HEK293T (cell line): ENCODE data around the gene POU6F1.

ENCODE experiments used
- ARNT ChIP-seq: fragments of 450-650 bp; IDR thresholded peaks from 2 replicates; pipeline ENCODE4 v1.6.1; 2017; ENCODE audit warnings: mild to moderate bottlenecking
- CTBP1 ChIP-seq: fragments of 450-650 bp; IDR thresholded peaks from 2 replicates; pipeline ENCODE4 v1.6.1; 2016; ENCODE audit warnings: borderline replicate concordance
- ELF4 ChIP-seq: fragments of 450-650 bp; IDR thresholded peaks from 2 replicates; pipeline ENCODE4 v1.6.1; 2017; ENCODE audit warnings: antibody characterized with exemption
- FOXA1 ChIP-seq: fragments of 450-650 bp; IDR thresholded peaks from 2 replicates; pipeline ENCODE4 v1.6.1; 2016; ENCODE audit warnings: mild to moderate bottlenecking
- FOXK2 ChIP-seq: fragments of 450-650 bp; IDR thresholded peaks from 2 replicates; pipeline ENCODE4 v1.6.1; 2016; ENCODE audit warnings: mild to moderate bottlenecking
- FOXM1 ChIP-seq: fragments of 450-650 bp; IDR thresholded peaks from 2 replicates; pipeline ENCODE4 v1.6.1; 2017; ENCODE audit warnings: mild to moderate bottlenecking, borderline replicate concordance
- HDGF ChIP-seq: fragments of 450-650 bp; IDR thresholded peaks from 2 replicates; pipeline ENCODE4 v1.6.1; 2017; ENCODE audit warnings: antibody characterized with exemption, borderline replicate concordance
- L3MBTL2 ChIP-seq: fragments of 450-650 bp; conservative IDR thresholded peaks from 2 replicates; pipeline ENCODE4 v1.6.1; 2016; ENCODE audit warnings: mild to moderate bottlenecking
- LEF1 ChIP-seq: fragments of 450-650 bp; IDR thresholded peaks from 2 replicates; pipeline ENCODE4 v1.6.1; 2017; ENCODE audit warnings: mild to moderate bottlenecking, borderline replicate concordance
- NFRKB ChIP-seq: fragments of 450-650 bp; IDR thresholded peaks from 2 replicates; pipeline ENCODE4 v1.6.1; 2016; ENCODE audit warnings: mild to moderate bottlenecking, moderate library complexity
- SP1 ChIP-seq: fragments of 450-650 bp; IDR thresholded peaks from 2 replicates; pipeline ENCODE4 v1.6.1; 2017
- SUZ12 ChIP-seq: fragments of 450-650 bp; IDR thresholded peaks from 2 replicates; pipeline ENCODE4 v1.6.1; 2016; ENCODE audit warnings: mild to moderate bottlenecking
- TARDBP ChIP-seq: fragments of 450-650 bp; IDR thresholded peaks from 2 replicates; pipeline ENCODE4 v1.6.1; 2016

GRCh38 chr12:51240971-51241370 is 23.1 kb upstream of the POU6F1 start:
- TF ChIP-seq FOXK2 (no peak), CTBP1 (no peak), HDGF (no peak), FOXM1 (no peak), LEF1 (no peak), ARNT (no peak), L3MBTL2 (no peak), SP1 (no peak), ELF4 (no peak), SUZ12 (no peak), NFRKB (no peak), FOXA1 (no peak), TARDBP (no peak)
